SK-N-SH (cell line): Measurements from ENCODE around the gene PTGIR.

Experiments
- CTCF ChIP-seq: fragments of 200-600 bp; sonication (generic); IDR thresholded peaks from 2 replicates; pipeline ENCODE4 v1.6.1; 2017; ENCODE audit warnings: antibody characterized with exemption, mild to moderate bottlenecking, moderate library complexity
- ELF1 ChIP-seq: IDR thresholded peaks from 2 replicates; pipeline ENCODE4 v1.4.0; 2012
- EP300 ChIP-seq, 2 experiments: IDR thresholded peaks; 2 replicates each; pipeline versions ENCODE4 v1.4.0 to v1.6.1; 2012; ENCODE audit warnings: borderline replicate concordance in 1 of 2, low read depth in 1 of 2, low read length in 1 of 2
- EZH2phosphoT487 ChIP-seq: fragments of 200-600 bp; sonication (generic); IDR thresholded peaks from 2 replicates; pipeline ENCODE4 v1.6.1; 2017; ENCODE audit warnings: low read depth, mixed run types, mild to moderate bottlenecking, antibody characterized with exemption, moderate library complexity, borderline replicate concordance
- POLR2AphosphoS5 ChIP-seq: IDR thresholded peaks from 2 replicates; pipeline ENCODE4 v1.6.1; 2012; ENCODE audit warnings: low read depth, low read length
- RAD21 ChIP-seq: IDR thresholded peaks from 2 replicates; pipeline ENCODE4 v1.6.1; 2012; ENCODE audit warnings: mild to moderate bottlenecking, low read length
- RFX5 ChIP-seq: IDR thresholded peaks from 2 replicates; pipeline ENCODE4 v1.6.1; 2012; ENCODE audit warnings: mild to moderate bottlenecking, improper control_type of control experiment, low read length
- TAF1 ChIP-seq: IDR thresholded peaks from 2 replicates; pipeline ENCODE4 v1.6.1; 2012; ENCODE audit warnings: low read depth, mild to moderate bottlenecking, low read length, moderate library complexity, borderline replicate concordance
- YY1 ChIP-seq: IDR thresholded peaks from 2 replicates; pipeline ENCODE4 v1.4.0; 2012; ENCODE audit warnings: low read depth, mild to moderate bottlenecking
- TF ChIP-seq, protein P1 (sequence below): IDR thresholded peaks from 2 replicates; pipeline ENCODE4 v1.4.0; 2012; ENCODE audit warnings: low read depth, borderline replicate concordance
- TF ChIP-seq, protein P2 (sequence below): IDR thresholded peaks from 2 replicates; pipeline ENCODE4 v1.4.0; 2012; ENCODE audit warnings: low read depth

GRCh38 chr19:46634656-46635218 is 9.8 kb upstream of the PTGIR start:
- TF ChIP-seq RAD21 (no peak), YY1 (no peak), EP300 (IDR thresholded peaks at IDR 0.05; ENCODE audit: borderline replicate concordance in 1 of 2, low read depth in 1 of 2, low read length in 1 of 2) (no peak), CTCF (no peak), RFX5 (no peak), POLR2AphosphoS5 (no peak), TAF1 (no peak), EZH2phosphoT487 (no peak), ELF1 (no peak)
- TF ChIP-seq, protein P1, sequence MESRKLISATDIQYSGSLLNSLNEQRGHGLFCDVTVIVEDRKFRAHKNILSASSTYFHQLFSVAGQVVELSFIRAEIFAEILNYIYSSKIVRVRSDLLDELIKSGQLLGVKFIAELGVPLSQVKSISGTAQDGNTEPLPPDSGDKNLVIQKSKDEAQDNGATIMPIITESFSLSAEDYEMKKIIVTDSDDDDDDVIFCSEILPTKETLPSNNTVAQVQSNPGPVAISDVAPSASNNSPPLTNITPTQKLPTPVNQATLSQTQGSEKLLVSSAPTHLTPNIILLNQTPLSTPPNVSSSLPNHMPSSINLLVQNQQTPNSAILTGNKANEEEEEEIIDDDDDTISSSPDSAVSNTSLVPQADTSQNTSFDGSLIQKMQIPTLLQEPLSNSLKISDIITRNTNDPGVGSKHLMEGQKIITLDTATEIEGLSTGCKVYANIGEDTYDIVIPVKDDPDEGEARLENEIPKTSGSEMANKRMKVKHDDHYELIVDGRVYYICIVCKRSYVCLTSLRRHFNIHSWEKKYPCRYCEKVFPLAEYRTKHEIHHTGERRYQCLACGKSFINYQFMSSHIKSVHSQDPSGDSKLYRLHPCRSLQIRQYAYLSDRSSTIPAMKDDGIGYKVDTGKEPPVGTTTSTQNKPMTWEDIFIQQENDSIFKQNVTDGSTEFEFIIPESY: no peak
- TF ChIP-seq, protein P2, sequence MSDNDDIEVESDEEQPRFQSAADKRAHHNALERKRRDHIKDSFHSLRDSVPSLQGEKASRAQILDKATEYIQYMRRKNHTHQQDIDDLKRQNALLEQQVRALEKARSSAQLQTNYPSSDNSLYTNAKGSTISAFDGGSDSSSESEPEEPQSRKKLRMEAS: no peak
